Mucosa of stomach (tissue), 1 donor: Measurements from ENCODE around the gene SIDT2.

Source experiments
- H3K27me3 ChIP-seq: one replicate; pipeline ENCODE4 v1.7.0; 2013; ENCODE audit warnings: mild to moderate bottlenecking, low read length; ENCODE audit not compliant: control insufficient read depth, insufficient read depth
- H3K36me3 ChIP-seq: one replicate; pipeline ENCODE4 v1.7.0; 2013; ENCODE audit warnings: low read length; ENCODE audit not compliant: control insufficient read depth, insufficient read depth
- H3K4me1 ChIP-seq: one replicate; pipeline ENCODE4 v1.7.0; 2013; ENCODE audit warnings: mild to moderate bottlenecking, low read length; ENCODE audit not compliant: control insufficient read depth, insufficient read depth
- H3K4me3 ChIP-seq: one replicate; pipeline ENCODE4 v1.7.0; 2013; ENCODE audit warnings: low read length
- H3K9ac ChIP-seq: one replicate; pipeline ENCODE4 v1.7.0; 2013; ENCODE audit warnings: mild to moderate bottlenecking, low read length, moderate library complexity
- H3K9me3 ChIP-seq: one replicate; pipeline ENCODE4 v1.7.0; 2013; ENCODE audit warnings: mild to moderate bottlenecking, low read length, moderate library complexity; ENCODE audit not compliant: control insufficient read depth
- donor health status: Pancreatic carcinoma.

SIDT2 gene

DNA sequence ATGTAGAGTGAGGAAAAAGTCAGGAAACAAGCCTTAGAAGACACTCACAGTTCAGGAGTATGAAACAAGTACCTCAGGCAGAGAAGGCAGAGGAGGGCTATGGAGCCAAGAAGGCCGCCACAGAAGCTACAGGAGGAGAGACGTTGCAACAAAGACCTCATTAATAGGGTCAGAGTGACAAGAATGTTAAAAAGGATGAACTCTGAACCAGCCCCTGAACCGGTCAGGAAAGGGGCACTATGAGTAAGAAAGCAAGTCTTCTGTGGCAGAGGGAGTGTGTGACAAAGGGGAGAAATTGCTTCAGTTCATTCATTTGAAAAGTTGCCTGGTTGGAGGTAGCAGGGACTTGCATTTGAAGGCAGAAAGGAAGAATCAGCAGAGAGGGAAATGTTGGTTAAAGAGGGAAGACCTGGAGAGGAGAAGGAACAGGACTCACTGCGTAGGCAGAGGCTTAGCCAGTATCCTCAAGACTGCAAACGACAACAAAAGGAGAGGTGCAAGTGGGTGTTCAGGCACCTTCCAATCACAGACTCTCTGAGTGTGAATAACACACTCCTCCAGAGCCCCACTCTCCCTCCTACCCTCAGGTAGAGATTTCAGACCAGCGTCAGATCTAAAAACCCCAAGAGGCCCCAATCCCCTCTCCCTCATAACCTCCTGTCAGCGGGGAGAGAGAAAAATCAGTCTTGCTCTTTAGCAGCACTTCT is 36.0 kb downstream of the SIDT2 start:
- Histone ChIP-seq H3K9ac (no peak overlapping the region), H3K9me3 (no peaks in the 10 kb centered on the region), H3K4me3 (no peak overlapping the region), H3K36me3 (peaks cover 20% of the 10 kb centered on the region), H3K4me1 (peaks cover 34% of the 10 kb centered on the region), H3K27me3 (no peaks in the 10 kb centered on the region)

DNA sequence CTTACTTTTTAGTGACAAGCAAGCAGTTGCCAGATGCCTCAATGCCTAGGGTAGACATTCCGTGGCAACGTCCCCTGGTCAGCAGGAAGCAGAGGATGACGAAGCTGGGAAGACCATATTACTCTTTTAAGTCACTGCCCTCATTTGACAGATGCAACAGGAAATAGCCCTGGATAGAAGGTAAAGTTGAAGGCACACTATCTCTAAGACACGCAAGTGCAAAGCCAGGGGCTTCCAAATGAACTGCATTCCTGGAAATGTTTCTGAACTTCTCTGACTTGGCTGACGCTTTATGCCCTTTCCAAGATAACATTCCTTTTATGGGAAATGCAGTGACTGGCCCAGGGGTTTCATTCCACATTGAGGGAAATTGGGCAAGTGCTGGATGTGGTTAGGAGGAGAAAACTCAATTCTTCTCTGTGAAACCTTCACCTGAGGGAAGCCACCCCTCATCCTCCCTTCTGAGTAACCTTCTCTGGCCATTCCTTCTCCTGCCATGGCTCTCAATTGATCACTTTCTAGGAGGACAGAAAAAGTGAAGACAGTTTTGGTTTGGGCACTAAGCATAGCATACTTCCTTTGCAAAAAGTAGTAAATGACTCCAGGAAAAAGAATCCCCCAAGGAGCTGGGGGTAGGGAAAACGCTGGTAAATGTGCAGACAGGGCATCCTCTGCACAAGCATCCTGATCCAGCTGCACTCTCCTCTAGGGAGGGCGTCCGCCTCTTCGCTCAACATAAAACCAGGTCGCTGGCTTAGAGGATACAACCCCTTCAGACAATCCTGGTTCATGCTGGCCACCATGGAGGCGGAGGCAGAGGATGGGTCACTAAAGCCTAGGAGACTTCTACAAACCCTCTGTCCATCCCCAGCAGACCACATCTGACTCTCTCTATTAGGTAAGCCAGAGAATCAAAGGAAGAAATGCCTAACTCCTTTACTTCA is 38.9 kb downstream of the SIDT2 start:
- Histone ChIP-seq H3K27me3 (no peaks in the 10 kb centered on the region), H3K9ac (no peak overlapping the region), H3K9me3 (no peaks in the 10 kb centered on the region), H3K4me3 (no peak overlapping the region), H3K36me3 (peaks cover 22% of the 10 kb centered on the region), H3K4me1 (peaks cover 50% of the 10 kb centered on the region)

DNA sequence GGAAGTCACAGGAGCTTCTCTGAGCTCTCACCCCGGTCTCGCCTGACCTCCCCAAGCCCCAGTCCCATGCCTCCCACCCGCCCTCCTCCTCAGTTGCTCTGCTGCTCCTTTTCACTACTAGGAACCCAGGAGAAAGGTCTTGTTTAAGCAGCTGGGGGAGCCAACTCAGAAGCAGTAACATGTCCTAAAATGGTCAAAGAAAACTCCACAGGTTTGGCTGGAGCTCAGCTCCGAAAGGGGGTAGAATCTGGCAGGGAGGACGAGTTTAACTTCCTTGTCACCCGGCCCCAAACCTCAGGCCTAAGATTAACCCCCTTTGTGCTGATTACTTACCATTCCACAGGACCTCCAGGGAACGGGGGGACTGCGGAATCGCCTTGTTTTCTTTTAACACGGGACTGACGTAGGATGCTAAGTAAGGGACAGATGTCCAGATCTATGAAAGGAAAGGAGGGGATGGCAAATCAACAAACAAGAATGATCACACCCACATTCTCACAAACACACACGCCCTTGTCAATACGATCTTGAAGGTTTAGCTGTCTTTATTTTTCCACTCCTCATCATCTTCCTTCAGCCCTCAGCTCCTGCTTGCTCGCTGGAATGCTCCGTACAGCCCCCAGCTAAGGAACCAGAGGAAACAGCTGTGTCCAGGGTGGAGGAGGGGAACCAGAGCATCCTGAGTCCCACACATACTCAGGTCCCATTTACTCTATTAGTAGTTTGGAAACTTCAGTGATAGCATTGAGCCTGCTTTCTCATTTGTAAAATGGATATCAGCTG is 39.8 kb downstream of the SIDT2 start:
- Histone ChIP-seq H3K4me1 (peaks cover 55% of the 10 kb centered on the region), H3K36me3 (peaks cover 22% of the 10 kb centered on the region)

DNA sequence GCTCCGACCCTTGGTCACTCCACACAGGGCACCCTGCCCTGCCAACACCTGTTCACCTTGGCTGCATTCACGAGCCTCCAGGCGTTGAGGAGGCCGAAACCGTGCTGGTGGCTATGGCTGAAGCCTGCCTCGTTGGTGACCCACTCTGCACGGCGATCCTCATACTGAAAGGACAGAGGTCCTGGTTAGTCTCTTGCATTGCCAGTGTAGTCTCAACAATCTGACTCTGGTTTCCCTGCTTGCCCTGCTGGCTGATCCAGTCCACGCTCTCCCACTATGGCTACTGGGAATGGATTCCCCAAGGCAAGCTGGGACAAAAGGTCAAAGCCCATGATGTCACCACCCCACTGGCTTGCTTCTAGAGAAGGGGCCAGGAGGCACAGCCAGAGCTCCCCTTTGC is 40.5 kb downstream of the SIDT2 start:
- Histone ChIP-seq H3K4me1 (peaks cover 62% of the 10 kb centered on the region), H3K9me3 (no peaks in the 10 kb centered on the region), H3K9ac (peak overlapping the region; percentile 48), H3K27me3 (no peaks in the 10 kb centered on the region), H3K36me3 (peaks cover 26% of the 10 kb centered on the region), H3K4me3 (no peak overlapping the region)

More for the DNA sequence above, 39.8 kb downstream of the SIDT2 start:
- Histone ChIP-seq H3K4me3 (no peak overlapping the region), H3K9ac (peak overlapping the region; percentile 48), H3K9me3 (no peaks in the 10 kb centered on the region), H3K27me3 (no peaks in the 10 kb centered on the region)

DNA sequence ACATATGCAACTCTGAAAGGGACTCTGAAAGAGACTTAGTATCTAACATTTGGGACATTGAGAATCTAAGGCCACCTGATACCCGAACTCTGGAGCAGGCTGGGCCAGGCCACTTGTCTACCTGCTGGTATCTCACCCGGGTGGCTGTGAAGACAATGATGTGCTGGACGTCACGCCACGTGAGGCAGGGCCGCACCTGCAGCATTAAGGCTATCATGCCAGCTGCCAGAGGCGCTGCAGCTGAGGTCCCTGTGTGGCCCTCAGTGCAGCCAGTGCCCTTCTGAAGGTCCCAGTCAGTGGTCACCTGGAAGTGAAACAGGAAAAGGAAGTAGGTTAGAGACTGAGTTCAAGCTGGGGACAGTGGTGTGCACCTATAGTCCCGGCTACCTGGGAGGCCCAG is 40.9 kb downstream of the SIDT2 start:
- Histone ChIP-seq H3K9me3 (no peaks in the 10 kb centered on the region), H3K4me3 (no peak overlapping the region), H3K27me3 (no peaks in the 10 kb centered on the region), H3K4me1 (peaks cover 67% of the 10 kb centered on the region), H3K36me3 (peaks cover 29% of the 10 kb centered on the region), H3K9ac (no peak overlapping the region)

DNA sequence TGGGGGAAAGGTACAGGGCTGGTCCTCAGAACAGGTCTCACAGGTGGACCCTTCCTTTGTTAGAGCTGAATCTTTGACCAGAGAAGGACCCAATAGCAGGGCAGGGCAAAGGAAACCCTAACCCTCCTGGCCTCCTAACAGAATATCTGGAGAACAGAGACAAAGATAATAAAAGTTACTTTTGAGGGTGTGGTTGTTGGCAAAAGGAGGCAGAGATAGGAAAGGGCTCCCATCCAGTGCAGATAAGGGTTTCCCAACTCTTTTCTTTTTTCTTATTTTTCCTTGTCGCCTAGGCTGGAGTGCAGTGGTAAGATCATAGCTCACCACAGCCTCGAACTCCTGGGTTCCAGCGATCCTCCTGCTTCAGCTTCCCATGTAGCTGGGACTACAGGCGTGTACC is 41.5 kb downstream of the SIDT2 start:
- peaks cover 72% of the 10 kb centered on the region for H3K4me1 ChIP-seq
- H3K9ac ChIP-seq, result peak overlapping the region; percentile 23
- H3K4me3 ChIP-seq, result no peak overlapping the region
- no peaks in the 10 kb centered on the region for H3K9me3 ChIP-seq
- peaks cover 25% of the 10 kb centered on the region for H3K36me3 ChIP-seq
- no peaks in the 10 kb centered on the region for H3K27me3 ChIP-seq

DNA sequence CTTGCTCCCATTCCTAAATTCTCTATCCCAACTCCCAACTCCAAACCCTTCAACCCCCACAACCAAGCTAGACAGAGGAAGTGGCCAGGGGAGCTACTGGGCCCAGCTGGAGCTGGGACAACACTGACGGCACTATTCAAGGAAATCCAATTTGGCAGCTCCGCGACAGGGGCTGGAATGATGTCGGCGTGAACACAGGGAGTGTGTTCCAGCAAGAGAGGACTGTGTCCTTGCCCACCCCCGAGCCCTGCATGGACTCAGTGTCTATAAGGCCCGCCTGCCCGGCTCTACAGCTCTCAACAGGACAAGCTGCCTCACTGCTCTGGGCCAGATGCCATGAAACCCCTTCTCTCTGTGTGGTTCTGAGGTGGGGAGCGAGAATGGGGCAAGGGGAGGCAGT is 42.0 kb downstream of the SIDT2 start:
- H3K9ac ChIP-seq, result peak overlapping the region; percentile 23
- H3K27me3 ChIP-seq, result no peaks in the 10 kb centered on the region
- H3K36me3 ChIP-seq, result peaks cover 25% of the 10 kb centered on the region
- no peak overlapping the region for H3K4me3 ChIP-seq
- H3K4me1 ChIP-seq, result peaks cover 78% of the 10 kb centered on the region
- no peaks in the 10 kb centered on the region for H3K9me3 ChIP-seq

DNA sequence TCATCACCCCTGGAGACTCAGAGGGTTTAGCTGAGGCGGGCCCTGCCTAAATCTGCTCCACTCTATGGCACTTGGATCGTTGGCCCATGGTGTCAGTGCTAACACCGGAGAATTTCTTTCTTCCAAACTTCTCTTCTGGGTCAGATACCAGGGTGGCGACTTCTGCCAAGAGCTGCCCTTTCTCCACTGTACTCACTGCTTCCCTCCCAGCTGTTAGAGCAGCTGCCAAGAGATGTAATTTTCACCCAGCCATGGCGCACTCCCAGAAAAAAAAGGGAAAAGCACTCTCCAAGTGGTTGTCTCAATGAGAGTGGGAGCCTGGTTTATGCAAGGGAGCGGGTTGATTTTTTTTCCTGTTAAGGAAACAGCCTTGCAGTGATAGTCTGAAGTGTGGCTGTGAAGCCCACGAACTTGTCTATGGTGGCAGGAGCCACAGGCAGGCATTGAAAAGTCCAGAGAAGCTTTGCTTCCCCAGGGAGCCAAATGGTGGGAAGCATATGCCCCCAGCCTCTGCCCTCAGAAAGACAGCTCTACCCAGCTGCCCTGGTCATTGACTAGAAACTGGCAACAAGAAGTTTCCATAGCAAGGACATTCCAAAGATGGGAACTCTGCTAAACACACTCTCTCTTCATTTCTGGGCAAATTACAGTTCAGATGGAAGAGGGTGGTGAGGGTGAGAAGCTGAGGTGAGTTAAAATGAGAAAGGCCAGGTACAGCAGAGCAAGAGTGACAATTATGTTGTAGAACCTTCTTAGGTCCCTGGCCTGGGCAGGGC is 42.6 kb downstream of the SIDT2 start:
- Histone ChIP-seq H3K36me3 (peaks cover 25% of the 10 kb centered on the region), H3K9ac (peak overlapping the region; percentile 23), H3K9me3 (no peaks in the 10 kb centered on the region), H3K4me1 (peaks cover 84% of the 10 kb centered on the region), H3K4me3 (no peak overlapping the region), H3K27me3 (no peaks in the 10 kb centered on the region)

DNA sequence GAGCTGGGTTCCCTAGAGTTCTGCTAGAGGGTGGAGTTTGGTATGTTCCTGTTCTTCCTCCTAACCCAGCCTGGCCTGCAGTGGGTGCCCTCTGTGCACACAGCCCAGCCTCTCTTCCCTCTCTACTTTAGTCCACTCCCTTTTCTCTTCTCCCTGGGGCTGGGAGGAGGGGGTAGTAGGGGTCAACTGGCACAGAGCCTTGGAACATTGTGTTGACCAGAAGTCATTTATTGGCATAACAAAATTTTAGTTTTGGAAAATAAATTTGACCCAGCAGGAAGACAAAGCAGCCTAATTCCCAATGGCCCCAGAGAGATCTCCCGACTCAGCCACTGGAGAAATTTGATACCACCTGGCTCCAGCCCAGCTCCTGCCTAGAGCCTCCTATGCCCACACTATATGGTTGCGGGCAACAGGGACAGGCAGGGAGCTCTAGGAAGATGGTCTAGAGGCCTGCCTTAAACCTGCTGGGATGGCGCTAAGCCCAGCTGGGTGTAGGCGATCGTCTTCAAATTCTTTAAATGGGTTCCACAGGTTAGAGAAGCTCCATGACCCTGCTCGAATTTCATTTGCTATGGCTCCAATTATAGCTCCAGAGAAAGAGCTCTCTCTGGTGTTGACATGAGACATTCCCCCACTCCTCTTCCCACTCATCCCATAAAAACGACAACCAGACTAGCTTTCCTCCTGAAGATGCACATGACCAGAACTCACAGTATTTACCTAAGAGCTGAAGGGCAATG is 43.4 kb downstream of the SIDT2 start:
- H3K4me3 ChIP-seq, result no peak overlapping the region
- peaks cover 86% of the 10 kb centered on the region for H3K4me1 ChIP-seq
- no peaks in the 10 kb centered on the region for H3K9me3 ChIP-seq
- H3K36me3 ChIP-seq, result peaks cover 26% of the 10 kb centered on the region
- no peaks in the 10 kb centered on the region for H3K27me3 ChIP-seq
- no peak overlapping the region for H3K9ac ChIP-seq

DNA sequence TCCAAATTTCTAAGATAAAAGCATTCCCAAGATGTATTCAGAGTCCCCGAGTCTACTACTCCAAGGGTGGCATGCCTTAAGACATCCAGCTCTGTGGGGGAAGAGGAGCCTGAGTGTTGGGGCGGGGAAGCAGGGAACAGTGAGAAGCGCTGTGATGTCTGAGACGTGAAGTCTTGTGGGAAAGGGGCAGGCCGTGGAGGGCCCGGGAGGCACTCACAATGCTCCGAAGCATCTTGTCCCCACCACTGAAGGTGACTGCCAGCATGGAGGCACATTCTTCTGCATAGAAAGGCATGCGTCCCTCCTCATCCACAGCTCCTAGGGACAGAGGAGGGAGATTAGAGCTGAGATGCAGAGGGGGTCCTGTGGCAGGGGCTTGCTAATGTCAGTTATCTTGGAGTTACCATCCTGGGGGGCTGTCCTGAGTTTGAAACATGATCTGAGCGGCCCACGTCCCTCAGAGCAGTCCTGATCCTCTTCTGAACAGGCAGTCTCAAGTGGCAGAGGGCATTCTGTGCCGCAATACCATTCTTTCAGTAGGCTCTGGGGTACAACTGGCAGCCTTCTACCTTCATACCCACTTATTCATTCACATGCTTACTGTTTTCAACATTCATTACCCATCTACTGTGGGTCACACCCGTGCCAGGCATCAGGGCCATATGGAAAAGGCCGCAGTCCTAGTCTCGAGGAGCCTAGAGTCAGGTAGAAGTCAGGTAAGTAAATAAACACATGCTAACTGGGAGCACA is 44.6 kb downstream of the SIDT2 start:
- no peak overlapping the region for H3K4me3 ChIP-seq
- peaks cover 33% of the 10 kb centered on the region for H3K36me3 ChIP-seq
- H3K9ac ChIP-seq, result no peak overlapping the region
- H3K27me3 ChIP-seq, result no peaks in the 10 kb centered on the region
- H3K4me1 ChIP-seq, result peaks cover 81% of the 10 kb centered on the region
- no peaks in the 10 kb centered on the region for H3K9me3 ChIP-seq
